ENCODE data around the gene PTPN23. TPM values are rescaled to one million over a fixed set of nuclear protein-coding genes. Genes with fewer than 3 reads are reported as not detected.

PTPN23 gene
- total and polyA plus RNA-seq, 10 of the 15 experiments (the other 5 are each of a cell fraction or from before 2014, with no cell fraction given) = 0.44 to 28.6 (median 4.4) TPM

DNA sequence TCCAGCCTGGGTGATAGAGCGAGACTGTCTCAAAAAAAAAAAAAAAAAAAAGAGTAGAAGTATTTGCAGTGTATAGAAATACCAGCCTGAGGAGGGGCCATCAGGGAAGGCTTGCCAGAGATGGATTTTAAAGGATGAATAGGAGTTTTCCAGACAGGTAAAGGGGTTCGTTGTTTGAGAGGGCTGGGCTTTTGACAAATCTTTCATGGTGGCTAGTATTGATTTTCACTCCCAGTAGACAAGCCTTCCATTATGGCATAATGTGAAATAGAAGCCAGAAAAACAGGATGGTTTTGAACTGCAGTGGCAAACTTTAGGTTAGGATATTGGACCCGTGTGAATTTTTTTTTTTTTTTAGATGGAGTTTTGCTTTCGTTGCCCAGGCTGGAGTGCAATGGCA lies 3.6 kb downstream of the PTPN23 start:
- intact Hi-C loops (cut with micrococcal nuclease; ENCODE audit: unreplicated experiment) (no loop called here), in situ Hi-C loops (cut with MboI) (no loop called here)
- FAIRE-seq = no peak
- no peak overlapping the region for H3K4me3 ChIP-seq
- H3K4me2 ChIP-seq (ENCODE audit: control insufficient read depth, insufficient read depth) = no peak overlapping the region
- BruUV-seq (replicated peaks) = no TSS peak
- no peaks in the 10 kb centered on the region for H4K20me1 ChIP-seq (ENCODE audit: control insufficient read depth, insufficient read depth)
- ChIA-PET POLR2A (interaction anchor here (0.5 kb wide), 1 partner anchor 726 kb away, joined by 5 read pairs; no protein-coding TSS in a partner anchor), RAD21 (ENCODE audit: unreplicated experiment) (no interaction called here), CTCF (no interaction called here), SMC1A (ENCODE audit: uncharacterized antibody, unreplicated experiment) (no interaction called here)
- no peaks in the 10 kb centered on the region for H3K27me3 ChIP-seq (replicated peaks in 1 of 2; ENCODE audit: control insufficient read depth in 2 of 2, insufficient read depth in 2 of 2, low read length in 1 of 2)
- no peaks in the 10 kb centered on the region for H3K9me3 ChIP-seq (replicated peaks; ENCODE audit: control insufficient read depth, insufficient read depth, low read length)
- peaks cover 55% of the 10 kb centered on the region for H3K79me2 ChIP-seq (ENCODE audit: control insufficient read depth, insufficient read depth, low read length)
- DNase-seq (ENCODE audit: low read depth, low spot score) = no peak
- peaks cover 1 to 11% of the 10 kb centered on the region in 2 experiments; a peak in 2 of 4 replicates for H3K36me3 ChIP-seq (ENCODE audit: control insufficient read depth in 2 of 2, insufficient read depth in 2 of 2, low read length in 1 of 2)
- H3K9ac ChIP-seq (ENCODE audit: control insufficient read depth, insufficient read depth, low read length) = no peak overlapping the region
- no peak overlapping the region for H3K27ac ChIP-seq (ENCODE audit: control insufficient read depth, insufficient read depth)
- TF ChIP-seq CEBPB (IDR thresholded peaks at IDR 0.05; ENCODE audit: borderline replicate concordance in 1 of 2, low read depth in 2 of 2, low read length in 2 of 2) (no peak), SUPT20H (IDR thresholded peaks at IDR 0.05; ENCODE audit: borderline replicate concordance, control insufficient read depth, low read depth, low read length) (no peak)
- WGBS (ENCODE audit: insufficient coverage, insufficient replicate concordance, low lambda C conversion rate, missing lambda C conversion rate) = 78% methylated on average over 3 of the region's 4 CpGs
- no peak for ATAC-seq
- H3K4me1 ChIP-seq (ENCODE audit: control insufficient read depth, insufficient read depth, low read length) = peaks cover 6% of the 10 kb centered on the region
- no peak overlapping the region for H2AFZ ChIP-seq (ENCODE audit: control insufficient read depth, low read depth, low read length)

DNA sequence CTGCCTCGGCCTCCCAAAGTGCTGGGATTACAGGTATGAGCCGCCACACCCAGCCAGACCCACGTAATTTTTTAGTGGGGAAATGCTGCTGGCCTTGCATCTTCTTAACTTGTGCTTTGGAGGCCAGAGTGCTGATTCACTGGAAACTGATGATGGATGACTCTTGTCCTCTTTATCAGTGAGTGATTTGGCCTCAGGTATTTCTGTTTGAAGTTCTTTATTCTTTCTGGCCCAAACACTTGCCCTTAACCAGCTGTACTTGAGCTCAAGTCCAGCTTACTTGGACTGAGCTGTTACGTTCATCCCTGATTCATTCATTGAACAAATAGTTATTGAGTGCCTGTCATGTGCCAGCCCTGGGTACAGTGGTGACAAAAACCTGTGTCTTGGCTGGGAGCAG lies 4.2 kb downstream of the PTPN23 start:
- in situ Hi-C loops (cut with MboI) = no loop called here
- ChIA-PET POLR2A (interaction anchor here (0.5 kb wide), 1 partner anchor 727 kb away, joined by 5 read pairs; no protein-coding TSS in a partner anchor), SMC1A (ENCODE audit: uncharacterized antibody, unreplicated experiment) (no interaction called here), CTCF (interaction anchor here (0.7 kb wide), 1 partner anchor 361 kb away, joined by 3 read pairs; no protein-coding TSS in a partner anchor), RAD21 (ENCODE audit: unreplicated experiment) (no interaction called here)
- no peak overlapping the region for H3K4me2 ChIP-seq (ENCODE audit: control insufficient read depth, insufficient read depth)
- ATAC-seq = no peak
- H3K36me3 ChIP-seq (ENCODE audit: control insufficient read depth in 2 of 2, insufficient read depth in 2 of 2, low read length in 1 of 2) = peaks cover 1 to 11% of the 10 kb centered on the region in 2 experiments; a peak in 2 of 4 replicates
- intact Hi-C loops (cut with micrococcal nuclease; ENCODE audit: unreplicated experiment) = no loop called here
- no peaks in the 10 kb centered on the region for H3K27me3 ChIP-seq (replicated peaks in 1 of 2; ENCODE audit: control insufficient read depth in 2 of 2, insufficient read depth in 2 of 2, low read length in 1 of 2)
- no peak for DNase-seq (ENCODE audit: low read depth, low spot score)
- no TSS peak for BruUV-seq (replicated peaks)
- H2AFZ ChIP-seq (ENCODE audit: control insufficient read depth, low read depth, low read length) = no peak overlapping the region
- H3K27ac ChIP-seq (ENCODE audit: control insufficient read depth, insufficient read depth) = no peak overlapping the region
- FAIRE-seq = no peak
- H3K4me1 ChIP-seq (ENCODE audit: control insufficient read depth, insufficient read depth, low read length) = peaks cover 4% of the 10 kb centered on the region; the same call in 1 of the 2 replicates
- no peak overlapping the region for H3K9ac ChIP-seq (ENCODE audit: control insufficient read depth, insufficient read depth, low read length)
- WGBS (ENCODE audit: insufficient coverage, insufficient replicate concordance, low lambda C conversion rate, missing lambda C conversion rate) = 96% methylated on average over 4 of the region's 4 CpGs
- H3K4me3 ChIP-seq = no peak overlapping the region
- no peaks in the 10 kb centered on the region for H3K9me3 ChIP-seq (replicated peaks; ENCODE audit: control insufficient read depth, insufficient read depth, low read length)
- no peaks in the 10 kb centered on the region for H4K20me1 ChIP-seq (ENCODE audit: control insufficient read depth, insufficient read depth)
- H3K79me2 ChIP-seq (ENCODE audit: control insufficient read depth, insufficient read depth, low read length) = peaks cover 49% of the 10 kb centered on the region
- TF ChIP-seq SP1 (IDR thresholded peaks at IDR 0.05; ENCODE audit: low read depth, low read length) (no peak), CHD2 (IDR thresholded peaks at IDR 0.05; ENCODE audit: borderline replicate concordance, low read depth, low read length) (no peak), ZBTB4 (CRISPR knock-in tag; IDR thresholded peaks at IDR 0.05) (no peak), POLR2A (IDR thresholded peaks at IDR 0.05; ENCODE audit: low read depth, low read length) (no peak), SMC3 (IDR thresholded peaks at IDR 0.05; ENCODE audit: borderline replicate concordance, low read length) (no peak), HDAC6 (IDR thresholded peaks at IDR 0.05; ENCODE audit: unreplicated experiment) (no peak), CHD4 (IDR thresholded peaks at IDR 0.05) (no peak), KLF5 (IDR thresholded peaks at IDR 0.05; ENCODE audit: partially characterized antibody) (no peak), ATF7 (IDR thresholded peaks at IDR 0.05; ENCODE audit: low read depth) (no peak), MEF2B (IDR thresholded peaks at IDR 0.05; ENCODE audit: partially characterized antibody, poor library complexity, severe bottlenecking) (no peak)
- TF ChIP-seq, protein P1, sequence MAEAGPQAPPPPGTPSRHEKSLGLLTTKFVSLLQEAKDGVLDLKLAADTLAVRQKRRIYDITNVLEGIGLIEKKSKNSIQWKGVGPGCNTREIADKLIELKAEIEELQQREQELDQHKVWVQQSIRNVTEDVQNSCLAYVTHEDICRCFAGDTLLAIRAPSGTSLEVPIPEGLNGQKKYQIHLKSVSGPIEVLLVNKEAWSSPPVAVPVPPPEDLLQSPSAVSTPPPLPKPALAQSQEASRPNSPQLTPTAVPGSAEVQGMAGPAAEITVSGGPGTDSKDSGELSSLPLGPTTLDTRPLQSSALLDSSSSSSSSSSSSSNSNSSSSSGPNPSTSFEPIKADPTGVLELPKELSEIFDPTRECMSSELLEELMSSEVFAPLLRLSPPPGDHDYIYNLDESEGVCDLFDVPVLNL (IDR thresholded peaks at IDR 0.05; ENCODE audit: low read depth, low read length) = no peak
